ENCODE results near the gene SYVN1. TPM values are rescaled to one million over a fixed set of nuclear protein-coding genes. Genes with fewer than 3 reads are reported as not detected.

SYVN1 gene
- total RNA-seq (2013), result 9.2 TPM
- polyA plus RNA-seq (10 to 100 TPM in 1 of 3 donors, 1 to 10 TPM in 2; 3.5 to 81.6 (median 6.4) TPM), polyA minus RNA-seq (25.0 and 26.6 TPM in 2 replicates), total RNA-seq (9.3 to 48.8 (median 18.6) reads per million in 11 experiments)

DNA sequence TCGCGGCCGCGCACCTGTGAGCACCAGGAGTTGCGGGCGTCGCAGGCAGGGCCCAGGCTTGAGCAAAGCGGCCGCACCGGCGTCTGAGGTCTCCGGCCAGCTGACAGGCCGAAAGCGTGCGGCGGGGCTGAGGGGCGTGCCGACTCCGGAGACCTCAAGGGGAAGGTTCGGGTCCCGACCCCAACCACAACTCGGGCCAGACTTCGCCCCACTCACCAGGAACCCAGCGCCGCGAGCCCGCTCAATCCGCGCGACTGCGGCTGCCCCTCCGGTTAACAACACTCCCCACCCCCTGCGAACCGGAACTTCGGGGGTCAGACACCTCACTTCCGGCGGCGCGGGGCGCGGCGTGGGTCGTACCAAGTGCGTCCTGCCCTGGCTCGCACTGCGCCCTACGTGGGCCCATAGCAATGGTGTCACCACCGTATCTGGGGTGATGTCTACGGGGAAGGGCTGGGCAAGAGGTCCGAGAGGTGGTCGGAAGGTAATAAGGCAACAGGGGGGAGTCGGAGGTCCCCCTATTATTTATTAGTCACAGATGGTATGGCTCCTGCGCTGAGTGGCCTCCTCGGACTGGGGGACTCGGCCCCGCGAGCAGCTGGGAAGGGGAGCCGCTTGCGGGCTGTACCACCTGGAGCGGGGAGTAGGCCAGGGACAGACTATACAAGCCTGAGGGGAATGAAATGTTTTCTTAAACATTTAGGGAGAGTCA is at the start of gene SYVN1:
Gene SYVN1, minus strand, starts transcription at position 280 of the 712 bp plus-strand sequence. CDS start 918 bp downstream, outside the sequence.
- H3K27me3 Mint-ChIP-seq (ENCODE audit: low read depth in 3 of 3), result peaks cover 0 to 2% (median 2%) of the 10 kb centered on the region in 3 donors
- DNase-seq, result peak; percentile 84 to 89 (median 88)
- TF ChIP-seq, protein P1, sequence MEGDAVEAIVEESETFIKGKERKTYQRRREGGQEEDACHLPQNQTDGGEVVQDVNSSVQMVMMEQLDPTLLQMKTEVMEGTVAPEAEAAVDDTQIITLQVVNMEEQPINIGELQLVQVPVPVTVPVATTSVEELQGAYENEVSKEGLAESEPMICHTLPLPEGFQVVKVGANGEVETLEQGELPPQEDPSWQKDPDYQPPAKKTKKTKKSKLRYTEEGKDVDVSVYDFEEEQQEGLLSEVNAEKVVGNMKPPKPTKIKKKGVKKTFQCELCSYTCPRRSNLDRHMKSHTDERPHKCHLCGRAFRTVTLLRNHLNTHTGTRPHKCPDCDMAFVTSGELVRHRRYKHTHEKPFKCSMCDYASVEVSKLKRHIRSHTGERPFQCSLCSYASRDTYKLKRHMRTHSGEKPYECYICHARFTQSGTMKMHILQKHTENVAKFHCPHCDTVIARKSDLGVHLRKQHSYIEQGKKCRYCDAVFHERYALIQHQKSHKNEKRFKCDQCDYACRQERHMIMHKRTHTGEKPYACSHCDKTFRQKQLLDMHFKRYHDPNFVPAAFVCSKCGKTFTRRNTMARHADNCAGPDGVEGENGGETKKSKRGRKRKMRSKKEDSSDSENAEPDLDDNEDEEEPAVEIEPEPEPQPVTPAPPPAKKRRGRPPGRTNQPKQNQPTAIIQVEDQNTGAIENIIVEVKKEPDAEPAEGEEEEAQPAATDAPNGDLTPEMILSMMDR (IDR thresholded peaks at IDR 0.05), result no peak
- peak within 1 kb of the TSS; percentile 99 to 100 (median 99) for H3K27ac Mint-ChIP-seq
- Histone ChIP-seq H3K79me2 (ENCODE audit: insufficient read depth, low read length) (peaks cover 38% of the 10 kb centered on the region), H3K4me2 (replicated peaks; ENCODE audit: extremely low read depth, low read length, poor library complexity, severe bottlenecking) (peak within 1 kb of the TSS; percentile 95), H3K36me3 (replicated peaks in 1 of 2; ENCODE audit: control insufficient read depth in 1 of 2, insufficient read depth in 2 of 2, low read length in 2 of 2) (peaks cover 30 to 34% of the 10 kb centered on the region in 2 donors), H2AFZ (ENCODE audit: insufficient read depth, low read depth, low read length, poor library complexity, severe bottlenecking) (peak within 1 kb of the TSS; percentile 84), H3K27me3 (ENCODE audit: control insufficient read depth in 2 of 2, insufficient read depth in 2 of 2, low read length in 2 of 2) (no peaks in the 10 kb centered on the region), H3K4me1 (ENCODE audit: control insufficient read depth in 1 of 2, insufficient read depth in 2 of 2, low read length in 2 of 2) (peaks cover 30 to 31% of the 10 kb centered on the region in 2 donors), H4K20me1 (ENCODE audit: insufficient read depth, low read length) (peaks cover 31% of the 10 kb centered on the region), H3K9me3 (replicated peaks in 1 of 2; ENCODE audit: control insufficient read depth in 1 of 2, insufficient read depth in 1 of 2, low read length in 2 of 2) (no peaks in the 10 kb centered on the region), H3K4me3 (replicated peaks in 1 of 3; ENCODE audit: low read depth in 2 of 3, low read length in 3 of 3) (peak within 1 kb of the TSS; percentile 51 to 98 (median 92)), H3K9ac (ENCODE audit: insufficient read depth, low read length, poor library complexity, severe bottlenecking) (peak within 1 kb of the TSS; percentile 99), H3K27ac (ENCODE audit: low read depth in 1 of 2, low read length in 2 of 2) (peak within 1 kb of the TSS; percentile 99 to 100)
- H3K4me1 Mint-ChIP-seq, result peaks cover 29% of the 10 kb centered on the region
- H3K36me3 Mint-ChIP-seq, result peaks cover 26 to 46% of the 10 kb centered on the region in 2 donors
- H3K4me3 Mint-ChIP-seq, result peak within 1 kb of the TSS; percentile 92 to 99
- WGBS (ENCODE audit: insufficient coverage), result under 1% methylated on average over 40 of the region's 60 CpGs
- intact Hi-C loops (cut with micrococcal nuclease), result loop anchor here in 1 of 2 donors (2.0 kb wide), 2 partner anchors 16 to 18 kb away; partner anchors contain the start of gene ZNHIT2
- H3K9me3 Mint-ChIP-seq, result no peaks in the 10 kb centered on the region

DNA sequence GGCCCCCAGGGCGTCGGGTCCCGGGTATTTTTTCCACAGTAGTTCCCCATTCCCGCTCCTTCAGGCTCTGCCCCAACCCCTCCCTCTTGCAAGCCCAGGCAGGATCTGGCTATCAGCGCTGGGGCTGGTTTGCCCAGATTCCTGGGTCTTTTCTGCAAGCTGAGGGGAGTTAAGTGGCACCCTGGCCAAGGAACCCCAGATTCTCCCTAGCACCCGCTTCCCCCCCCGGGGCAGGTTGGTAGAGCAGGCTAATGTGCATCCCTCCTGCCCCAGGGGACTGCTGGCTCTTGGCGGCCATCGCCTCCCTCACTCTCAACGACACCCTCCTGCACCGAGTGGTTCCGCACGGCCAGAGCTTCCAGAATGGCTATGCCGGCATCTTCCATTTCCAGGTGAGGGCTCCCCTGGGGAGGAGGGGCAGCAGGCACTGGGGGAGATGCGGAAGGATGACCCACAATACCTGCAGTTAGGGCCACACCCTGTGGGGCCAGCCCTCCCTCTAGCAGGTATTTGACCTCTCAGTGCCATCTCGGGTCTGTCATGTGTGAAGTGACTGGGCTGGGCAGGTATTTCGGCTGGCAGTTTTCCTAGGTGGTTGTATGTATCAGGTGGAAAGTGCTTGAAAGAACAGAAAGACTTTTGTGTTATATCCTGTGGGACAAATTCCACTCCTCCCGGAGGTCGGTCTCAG is 49.0 kb upstream of the SYVN1 start:
- intact Hi-C loops (cut with micrococcal nuclease), result loop anchor here (5.0 kb wide), 3 partner anchors 36 to 71 kb away; partner anchors contain the start of gene TM7SF2 (in 1 of the 2)
- peaks cover 43% of the 10 kb centered on the region for H4K20me1 ChIP-seq (ENCODE audit: insufficient read depth, low read length)
- no peaks in the 10 kb centered on the region for H3K9me3 ChIP-seq (replicated peaks in 1 of 2; ENCODE audit: control insufficient read depth in 1 of 2, insufficient read depth in 1 of 2, low read length in 2 of 2)
- Mint-ChIP-seq H3K27me3 (ENCODE audit: low read depth in 3 of 3) (no peaks in the 10 kb centered on the region), H3K4me3 (peak overlapping the region in 1 of 2 donors; percentile 39), H3K9me3 (peaks cover 0 to 3% (median 0%) of the 10 kb centered on the region in 7 donors), H3K27ac (no peak overlapping the region), H3K36me3 (peaks cover 31 to 41% of the 10 kb centered on the region in 2 donors), H3K4me1 (peaks cover 36% of the 10 kb centered on the region)
- peak overlapping the region in 1 of 2 donors; percentile 80 for H3K27ac ChIP-seq (ENCODE audit: low read depth in 1 of 2, low read length in 2 of 2)
- peaks cover 44% of the 10 kb centered on the region for H3K79me2 ChIP-seq (ENCODE audit: insufficient read depth, low read length)
- H3K4me2 ChIP-seq (replicated peaks; ENCODE audit: extremely low read depth, low read length, poor library complexity, severe bottlenecking), result peak overlapping the region; percentile 83
- no peak for DNase-seq
- TF ChIP-seq, protein P1 (IDR thresholded peaks at IDR 0.05), result no peak
- H3K27me3 ChIP-seq (ENCODE audit: control insufficient read depth in 2 of 2, insufficient read depth in 2 of 2, low read length in 2 of 2), result no peaks in the 10 kb centered on the region
- peak overlapping the region in 1 of 3 experiments; percentile 91 for H3K4me3 ChIP-seq (replicated peaks in 1 of 3; ENCODE audit: low read depth in 2 of 3, low read length in 3 of 3)
- H3K36me3 ChIP-seq (replicated peaks in 1 of 2; ENCODE audit: control insufficient read depth in 1 of 2, insufficient read depth in 2 of 2, low read length in 2 of 2), result peaks cover 31 to 48% of the 10 kb centered on the region in 2 donors
- no peak overlapping the region for H2AFZ ChIP-seq (ENCODE audit: insufficient read depth, low read depth, low read length, poor library complexity, severe bottlenecking)
- 79% methylated on average over 8 of the region's 19 CpGs for WGBS (ENCODE audit: insufficient coverage)
- H3K4me1 ChIP-seq (ENCODE audit: control insufficient read depth in 1 of 2, insufficient read depth in 2 of 2, low read length in 2 of 2), result peaks cover 22 to 29% of the 10 kb centered on the region in 2 donors
- H3K9ac ChIP-seq (ENCODE audit: insufficient read depth, low read length, poor library complexity, severe bottlenecking), result peak overlapping the region; percentile 91
